SK-N-SH (cell line): ENCODE data around the gene AGXT2. TPM values are rescaled to one million over a fixed set of nuclear protein-coding genes. Genes with fewer than 3 reads are reported as not detected.

Experiments used
- CTCF ChIA-PET: fragments of 300-600, 350-600 bp; formaldehyde crosslinking; extraction: SDS; loops from one replicate; lab custom pipeline; 2021; lab: Yijun Ruan, JAX
- POLR2A ChIA-PET: fragments of 350-600 bp; sonication (Branson Sonifier 250); formaldehyde crosslinking; extraction: SDS; loops from one replicate; lab custom pipeline; 2020; ENCODE audit warnings: antibody characterized with exemption, inconsistent platforms; lab: Yijun Ruan, JAX
- DNase-seq: peaks from one replicate; pipeline ENCODE4 v3.0.0; 2012
- H2AFZ ChIP-seq: fragments of 200-600 bp; sonication (generic); 2 replicates; pipeline ENCODE4 v1.8.1; 2016; ENCODE audit warnings: antibody characterized with exemption, mild to moderate bottlenecking, low read depth
- H3F3A ChIP-seq: fragments of 200-600 bp; sonication (generic); replicated peaks from 2 replicates; pipeline ENCODE3; 2016; ENCODE audit warnings: antibody characterized with exemption, mild to moderate bottlenecking; ENCODE audit not compliant: insufficient read depth
- H3K27ac ChIP-seq, 2 experiments: fragments of 200-500 bp in 1 of 2; fragments of 200-600 bp in 1 of 2; sonication (Bioruptor generic) in 1 of 2; sonication (generic), shearing (Covaris generic) in 1 of 2; 2 replicates each; pipeline versions ENCODE4 v1.5.1 to v1.6.1; 2014 to 2016; ENCODE audit warnings: low read depth in 2 of 2, inconsistent platforms in 1 of 2, low read length in 1 of 2, mild to moderate bottlenecking in 1 of 2, mixed read lengths in 1 of 2
- H3K27me3 ChIP-seq: fragments of 200-600 bp; sonication (generic), shearing (Covaris generic); 2 replicates; pipeline ENCODE4 v1.6.1; 2016; ENCODE audit warnings: mixed run types; ENCODE audit not compliant: insufficient read depth
- H3K36me3 ChIP-seq, 2 experiments: fragments of 200-500 bp in 1 of 2; fragments of 200-600 bp in 1 of 2; sonication (Bioruptor generic) in 1 of 2; sonication (generic) in 1 of 2; replicated peaks in 1 of 2; 2 replicates each; pipeline versions ENCODE3 to v1.5.1; 2014 to 2016; ENCODE audit warnings: low read length in 1 of 2, mild to moderate bottlenecking in 1 of 2; ENCODE audit not compliant: insufficient read depth in 2 of 2, control insufficient read depth in 1 of 2
- H3K4me1 ChIP-seq, 2 experiments: fragments of 200-500 bp in 1 of 2; fragments of 200-600 bp in 1 of 2; sonication (Bioruptor generic) in 1 of 2; sonication (generic), shearing (Covaris generic) in 1 of 2; 2 replicates each; pipeline versions ENCODE4 v1.5.1 to v1.6.1; 2014 to 2016; ENCODE audit warnings: low read depth in 1 of 2, low read length in 1 of 2, mixed run types in 1 of 2; ENCODE audit not compliant: insufficient read depth in 2 of 2, control insufficient read depth in 1 of 2
- H3K4me2 ChIP-seq: fragments of 200-600 bp; sonication (generic), shearing (Covaris generic); 2 replicates; pipeline ENCODE4 v1.6.1; 2017; ENCODE audit warnings: mixed run types
- H3K4me3 ChIP-seq, 2 experiments: fragments of 200-500 bp in 1 of 2; fragments of 200-600 bp in 1 of 2; sonication (Bioruptor generic) in 1 of 2; sonication (generic), shearing (Covaris generic) in 1 of 2; 2 replicates each; pipeline versions ENCODE4 v1.5.1 to v1.8.1; 2014 to 2016; ENCODE audit warnings: low read depth in 2 of 2, inconsistent platforms in 1 of 2, low read length in 1 of 2, mild to moderate bottlenecking in 1 of 2, mixed read lengths in 1 of 2, moderate library complexity in 1 of 2
- H3K79me2 ChIP-seq: fragments of 200-600 bp; sonication (generic); 2 replicates; pipeline ENCODE4 v1.8.1; 2017; ENCODE audit warnings: mild to moderate bottlenecking; ENCODE audit not compliant: insufficient read depth
- H3K9ac ChIP-seq: fragments of 200-600 bp; sonication (generic); 2 replicates; pipeline ENCODE4 v1.6.1; 2017; ENCODE audit warnings: mixed run types
- H3K9me2 ChIP-seq: fragments of 200-600 bp; sonication (generic); 2 replicates; pipeline ENCODE4 v1.6.1; 2017; ENCODE audit warnings: mixed run types
- H3K9me3 ChIP-seq: fragments of 200-600 bp; sonication (generic); 2 replicates; pipeline ENCODE4 v1.6.1; 2017; ENCODE audit warnings: mixed run types, mild to moderate bottlenecking, moderate library complexity
- H4K20me1 ChIP-seq: fragments of 200-600 bp; sonication (generic); 2 replicates; pipeline ENCODE4 v1.6.1; 2017; ENCODE audit warnings: mild to moderate bottlenecking, mixed run types; ENCODE audit not compliant: insufficient read depth
- CHD2 ChIP-seq: fragments of 150-350 bp; IDR thresholded peaks from 2 replicates; pipeline ENCODE4 v1.6.1; 2018; ENCODE audit warnings: low read length; ENCODE audit not compliant: partially characterized antibody
- EP300 ChIP-seq, 2 experiments: IDR thresholded peaks; 2 replicates each; pipeline versions ENCODE4 v1.4.0 to v1.6.1; 2012; ENCODE audit warnings: borderline replicate concordance in 1 of 2, low read depth in 1 of 2, low read length in 1 of 2
- FOSL2 ChIP-seq: IDR thresholded peaks from 2 replicates; pipeline ENCODE4 v1.4.0; 2012; ENCODE audit warnings: low read depth, mild to moderate bottlenecking, moderate library complexity, borderline replicate concordance
- FOXJ3 ChIP-seq: sonication (generic); formaldehyde crosslinking; IDR thresholded peaks from 2 replicates; pipeline ENCODE4 v1.5.1; 2020; ENCODE audit warnings: mild to moderate bottlenecking, missing genetic modification reagents
- FOXM1 ChIP-seq: IDR thresholded peaks from 2 replicates; pipeline ENCODE4 v1.4.0; 2012; ENCODE audit warnings: low read depth, mild to moderate bottlenecking
- GABPA ChIP-seq: IDR thresholded peaks from 2 replicates; pipeline ENCODE4 v1.4.0; 2012; ENCODE audit warnings: low read depth, mild to moderate bottlenecking
- GATA2 ChIP-seq: sonication (generic); formaldehyde crosslinking; IDR thresholded peaks from 2 replicates; pipeline ENCODE4 v1.5.0; 2020; ENCODE audit warnings: mild to moderate bottlenecking, missing genetic modification reagents
- JUND ChIP-seq: IDR thresholded peaks from 2 replicates; pipeline ENCODE4 v1.4.0; 2012
- MEF2A ChIP-seq: IDR thresholded peaks from 2 replicates; pipeline ENCODE4 v1.4.0; 2012; ENCODE audit warnings: low read depth, borderline replicate concordance
- MXI1 ChIP-seq: IDR thresholded peaks from 2 replicates; pipeline ENCODE4 v1.6.1; 2012; ENCODE audit warnings: mild to moderate bottlenecking, low read depth, low read length, improper control_type of control experiment
- NFIC ChIP-seq: IDR thresholded peaks from 2 replicates; pipeline ENCODE4 v1.4.0; 2012; ENCODE audit warnings: borderline replicate concordance
- POLR2AphosphoS5 ChIP-seq: IDR thresholded peaks from 2 replicates; pipeline ENCODE4 v1.6.1; 2012; ENCODE audit warnings: low read depth, low read length
- RFX5 ChIP-seq: IDR thresholded peaks from 2 replicates; pipeline ENCODE4 v1.6.1; 2012; ENCODE audit warnings: mild to moderate bottlenecking, improper control_type of control experiment, low read length
- RXRA ChIP-seq: IDR thresholded peaks from 2 replicates; pipeline ENCODE4 v1.4.0; 2012; ENCODE audit warnings: low read depth, mild to moderate bottlenecking, borderline replicate concordance
- SIN3A ChIP-seq: IDR thresholded peaks from 2 replicates; pipeline ENCODE4 v1.6.1; 2012; ENCODE audit warnings: low read depth, mild to moderate bottlenecking, low read length, moderate library complexity, borderline replicate concordance
- SMC3 ChIP-seq: IDR thresholded peaks from 2 replicates; pipeline ENCODE4 v1.6.1; 2012; ENCODE audit warnings: low read depth, low read length, improper control_type of control experiment
- TAF1 ChIP-seq: IDR thresholded peaks from 2 replicates; pipeline ENCODE4 v1.6.1; 2012; ENCODE audit warnings: low read depth, mild to moderate bottlenecking, low read length, moderate library complexity, borderline replicate concordance
- TCF12 ChIP-seq: IDR thresholded peaks from 2 replicates; pipeline ENCODE4 v1.4.0; 2012
- YY1 ChIP-seq: IDR thresholded peaks from 2 replicates; pipeline ENCODE4 v1.4.0; 2012; ENCODE audit warnings: low read depth, mild to moderate bottlenecking
- WGBS: methylation state at CpG from one replicate; pipeline ENCODE4 v1.1.6; 2017; ENCODE audit warnings: low lambda C conversion rate; 5-methylcytosine and 5-hydroxymethylcytosine counted together
- polyA plus RNA-seq, 3 experiments: library from polyadenylated mRNA; depleted of rRNA; stranded (reverse); fragments of >200 nt; gene quantifications; 2 replicates each; pipeline ENCODE4 v1.2.3, GENCODE V29; 2012
- TF ChIP-seq, protein P1 (sequence below): IDR thresholded peaks from 2 replicates; pipeline ENCODE4 v1.6.1; 2012; ENCODE audit warnings: mild to moderate bottlenecking, low read depth, low read length, moderate library complexity
- TF ChIP-seq, protein P2 (sequence below): IDR thresholded peaks from 2 replicates; pipeline ENCODE4; 2012
- TF ChIP-seq, protein P3 (sequence below): IDR thresholded peaks from 2 replicates; pipeline ENCODE4 v1.4.0; 2012; ENCODE audit warnings: low read depth, borderline replicate concordance
- TF ChIP-seq, protein P4 (sequence below): IDR thresholded peaks from 2 replicates; pipeline ENCODE4 v1.4.0; 2012; ENCODE audit warnings: low read depth, borderline replicate concordance
- TF ChIP-seq, protein P5 (sequence below): fragments of 200-600 bp; sonication (generic); IDR thresholded peaks from 2 replicates; pipeline ENCODE4 v1.6.1; 2017; ENCODE audit warnings: antibody characterized with exemption, mild to moderate bottlenecking, moderate library complexity

AGXT2 gene
- polyA plus RNA-seq, 1 of the 3 experiments (the other 2 are of a cell fraction) = not detected

DNA sequence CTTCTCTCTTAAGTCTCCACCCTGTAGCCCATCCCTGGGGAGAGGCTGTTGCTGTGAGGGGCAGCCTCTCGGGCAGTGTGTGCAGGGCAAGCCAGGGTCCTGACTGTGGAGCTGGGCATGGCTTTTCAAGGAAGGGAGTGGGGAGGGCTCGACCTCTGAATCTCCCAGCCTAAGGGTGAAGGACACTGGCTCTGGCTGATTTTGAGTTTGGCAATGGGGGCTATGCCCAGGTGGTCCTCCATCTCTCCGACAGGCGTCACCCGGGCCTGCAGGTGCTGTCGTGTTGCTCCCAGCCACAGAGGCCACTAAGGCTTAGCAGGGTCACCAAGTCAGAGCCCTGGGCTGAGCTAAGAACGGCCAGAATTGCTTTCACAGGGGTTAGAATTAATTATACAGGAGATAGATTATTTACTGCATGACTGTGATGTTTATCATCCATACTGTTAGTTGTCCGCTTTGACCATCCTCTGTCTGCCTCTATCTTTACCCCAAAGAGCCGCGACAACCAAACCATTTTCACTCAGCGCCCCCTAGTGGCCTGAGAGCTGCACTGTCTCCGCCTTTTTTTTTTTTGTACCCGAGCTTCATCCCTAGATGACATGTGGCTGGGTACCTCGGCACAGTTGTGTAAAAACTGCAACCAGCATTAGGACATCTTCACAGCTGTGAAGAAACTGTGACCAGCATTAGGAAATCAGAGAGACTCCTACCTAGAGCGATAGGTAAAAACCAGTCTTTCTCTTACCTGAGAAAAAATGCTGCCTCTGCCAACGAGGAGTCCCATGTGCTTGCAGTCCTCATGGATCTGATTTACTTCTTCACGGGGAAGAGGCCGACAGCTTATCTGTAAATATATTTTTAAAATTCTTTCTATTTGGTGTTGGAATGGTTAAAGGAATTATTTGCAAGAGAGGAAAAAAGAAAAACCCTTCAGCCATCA is 44.5 kb downstream of the AGXT2 start:
- no peaks in the 10 kb centered on the region for H4K20me1 ChIP-seq
- DNase-seq = peak; percentile 69
- H3K4me3 ChIP-seq = peak overlapping the region in 1 of 2 experiments; percentile 35; a peak in 1 of 4 replicates
- CTCF ChIA-PET = interaction anchor here (0.6 to 2.0 kb wide), 43 partner anchors 8 to 1580 kb away, joined by 3 to 17 read pairs (median 4); partner anchors contain the start of genes BRIX1 and RAD1
- WGBS = 6% methylated on average over 17 of the region's 18 CpGs
- H3K4me1 ChIP-seq = peaks cover 0 to 2% of the 10 kb centered on the region in 2 experiments; a peak in 1 of 4 replicates
- H3K9ac ChIP-seq = no peak overlapping the region
- H3K4me2 ChIP-seq = no peak overlapping the region; the same call in 1 of the 2 replicates
- POLR2A ChIA-PET = no interaction called here
- H2AFZ ChIP-seq = no peak overlapping the region
- H3K36me3 ChIP-seq = no peaks in the 10 kb centered on the region
- no peaks in the 10 kb centered on the region for H3K9me2 ChIP-seq
- H3K9me3 ChIP-seq = no peaks in the 10 kb centered on the region
- no peaks in the 10 kb centered on the region for H3K79me2 ChIP-seq
- H3F3A ChIP-seq = no peaks in the 10 kb centered on the region
- no peak overlapping the region for H3K27ac ChIP-seq
- peaks cover 14% of the 10 kb centered on the region; the same call in 1 of the 2 replicates for H3K27me3 ChIP-seq
- TF ChIP-seq, protein P1, sequence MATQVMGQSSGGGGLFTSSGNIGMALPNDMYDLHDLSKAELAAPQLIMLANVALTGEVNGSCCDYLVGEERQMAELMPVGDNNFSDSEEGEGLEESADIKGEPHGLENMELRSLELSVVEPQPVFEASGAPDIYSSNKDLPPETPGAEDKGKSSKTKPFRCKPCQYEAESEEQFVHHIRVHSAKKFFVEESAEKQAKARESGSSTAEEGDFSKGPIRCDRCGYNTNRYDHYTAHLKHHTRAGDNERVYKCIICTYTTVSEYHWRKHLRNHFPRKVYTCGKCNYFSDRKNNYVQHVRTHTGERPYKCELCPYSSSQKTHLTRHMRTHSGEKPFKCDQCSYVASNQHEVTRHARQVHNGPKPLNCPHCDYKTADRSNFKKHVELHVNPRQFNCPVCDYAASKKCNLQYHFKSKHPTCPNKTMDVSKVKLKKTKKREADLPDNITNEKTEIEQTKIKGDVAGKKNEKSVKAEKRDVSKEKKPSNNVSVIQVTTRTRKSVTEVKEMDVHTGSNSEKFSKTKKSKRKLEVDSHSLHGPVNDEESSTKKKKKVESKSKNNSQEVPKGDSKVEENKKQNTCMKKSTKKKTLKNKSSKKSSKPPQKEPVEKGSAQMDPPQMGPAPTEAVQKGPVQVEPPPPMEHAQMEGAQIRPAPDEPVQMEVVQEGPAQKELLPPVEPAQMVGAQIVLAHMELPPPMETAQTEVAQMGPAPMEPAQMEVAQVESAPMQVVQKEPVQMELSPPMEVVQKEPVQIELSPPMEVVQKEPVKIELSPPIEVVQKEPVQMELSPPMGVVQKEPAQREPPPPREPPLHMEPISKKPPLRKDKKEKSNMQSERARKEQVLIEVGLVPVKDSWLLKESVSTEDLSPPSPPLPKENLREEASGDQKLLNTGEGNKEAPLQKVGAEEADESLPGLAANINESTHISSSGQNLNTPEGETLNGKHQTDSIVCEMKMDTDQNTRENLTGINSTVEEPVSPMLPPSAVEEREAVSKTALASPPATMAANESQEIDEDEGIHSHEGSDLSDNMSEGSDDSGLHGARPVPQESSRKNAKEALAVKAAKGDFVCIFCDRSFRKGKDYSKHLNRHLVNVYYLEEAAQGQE = no peak
- no peak for TF ChIP-seq SIN3A
- no peak for TF ChIP-seq FOXM1
- no peak for TF ChIP-seq GABPA
- TF ChIP-seq MXI1 = no peak
- TF ChIP-seq CHD2 = no peak
- TF ChIP-seq, protein P2, sequence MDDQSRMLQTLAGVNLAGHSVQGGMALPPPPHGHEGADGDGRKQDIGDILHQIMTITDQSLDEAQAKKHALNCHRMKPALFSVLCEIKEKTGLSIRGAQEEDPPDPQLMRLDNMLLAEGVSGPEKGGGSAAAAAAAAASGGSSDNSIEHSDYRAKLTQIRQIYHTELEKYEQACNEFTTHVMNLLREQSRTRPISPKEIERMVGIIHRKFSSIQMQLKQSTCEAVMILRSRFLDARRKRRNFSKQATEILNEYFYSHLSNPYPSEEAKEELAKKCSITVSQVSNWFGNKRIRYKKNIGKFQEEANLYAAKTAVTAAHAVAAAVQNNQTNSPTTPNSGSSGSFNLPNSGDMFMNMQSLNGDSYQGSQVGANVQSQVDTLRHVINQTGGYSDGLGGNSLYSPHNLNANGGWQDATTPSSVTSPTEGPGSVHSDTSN = no peak
- TF ChIP-seq, protein P3, sequence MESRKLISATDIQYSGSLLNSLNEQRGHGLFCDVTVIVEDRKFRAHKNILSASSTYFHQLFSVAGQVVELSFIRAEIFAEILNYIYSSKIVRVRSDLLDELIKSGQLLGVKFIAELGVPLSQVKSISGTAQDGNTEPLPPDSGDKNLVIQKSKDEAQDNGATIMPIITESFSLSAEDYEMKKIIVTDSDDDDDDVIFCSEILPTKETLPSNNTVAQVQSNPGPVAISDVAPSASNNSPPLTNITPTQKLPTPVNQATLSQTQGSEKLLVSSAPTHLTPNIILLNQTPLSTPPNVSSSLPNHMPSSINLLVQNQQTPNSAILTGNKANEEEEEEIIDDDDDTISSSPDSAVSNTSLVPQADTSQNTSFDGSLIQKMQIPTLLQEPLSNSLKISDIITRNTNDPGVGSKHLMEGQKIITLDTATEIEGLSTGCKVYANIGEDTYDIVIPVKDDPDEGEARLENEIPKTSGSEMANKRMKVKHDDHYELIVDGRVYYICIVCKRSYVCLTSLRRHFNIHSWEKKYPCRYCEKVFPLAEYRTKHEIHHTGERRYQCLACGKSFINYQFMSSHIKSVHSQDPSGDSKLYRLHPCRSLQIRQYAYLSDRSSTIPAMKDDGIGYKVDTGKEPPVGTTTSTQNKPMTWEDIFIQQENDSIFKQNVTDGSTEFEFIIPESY = no peak
- TF ChIP-seq SMC3 = peak; percentile 62
- no peak for TF ChIP-seq TCF12
- TF ChIP-seq FOSL2 = no peak
- no peak for TF ChIP-seq POLR2AphosphoS5
- no peak for TF ChIP-seq YY1
- no peak for TF ChIP-seq JUND
- no peak for TF ChIP-seq FOXJ3 (CRISPR knock-in tag)
- no peak for TF ChIP-seq NFIC
- no peak for TF ChIP-seq MEF2A
- TF ChIP-seq RFX5 = no peak
- TF ChIP-seq RXRA = no peak
- TF ChIP-seq, protein P4, sequence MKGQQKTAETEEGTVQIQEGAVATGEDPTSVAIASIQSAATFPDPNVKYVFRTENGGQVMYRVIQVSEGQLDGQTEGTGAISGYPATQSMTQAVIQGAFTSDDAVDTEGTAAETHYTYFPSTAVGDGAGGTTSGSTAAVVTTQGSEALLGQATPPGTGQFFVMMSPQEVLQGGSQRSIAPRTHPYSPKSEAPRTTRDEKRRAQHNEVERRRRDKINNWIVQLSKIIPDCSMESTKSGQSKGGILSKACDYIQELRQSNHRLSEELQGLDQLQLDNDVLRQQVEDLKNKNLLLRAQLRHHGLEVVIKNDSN = no peak
- no peak for TF ChIP-seq TAF1
- no peak for TF ChIP-seq EP300 (IDR thresholded peaks at IDR 0.05; ENCODE audit: borderline replicate concordance in 1 of 2, low read depth in 1 of 2, low read length in 1 of 2)
- TF ChIP-seq GATA2 (CRISPR knock-in tag) = no peak
- TF ChIP-seq, protein P5, sequence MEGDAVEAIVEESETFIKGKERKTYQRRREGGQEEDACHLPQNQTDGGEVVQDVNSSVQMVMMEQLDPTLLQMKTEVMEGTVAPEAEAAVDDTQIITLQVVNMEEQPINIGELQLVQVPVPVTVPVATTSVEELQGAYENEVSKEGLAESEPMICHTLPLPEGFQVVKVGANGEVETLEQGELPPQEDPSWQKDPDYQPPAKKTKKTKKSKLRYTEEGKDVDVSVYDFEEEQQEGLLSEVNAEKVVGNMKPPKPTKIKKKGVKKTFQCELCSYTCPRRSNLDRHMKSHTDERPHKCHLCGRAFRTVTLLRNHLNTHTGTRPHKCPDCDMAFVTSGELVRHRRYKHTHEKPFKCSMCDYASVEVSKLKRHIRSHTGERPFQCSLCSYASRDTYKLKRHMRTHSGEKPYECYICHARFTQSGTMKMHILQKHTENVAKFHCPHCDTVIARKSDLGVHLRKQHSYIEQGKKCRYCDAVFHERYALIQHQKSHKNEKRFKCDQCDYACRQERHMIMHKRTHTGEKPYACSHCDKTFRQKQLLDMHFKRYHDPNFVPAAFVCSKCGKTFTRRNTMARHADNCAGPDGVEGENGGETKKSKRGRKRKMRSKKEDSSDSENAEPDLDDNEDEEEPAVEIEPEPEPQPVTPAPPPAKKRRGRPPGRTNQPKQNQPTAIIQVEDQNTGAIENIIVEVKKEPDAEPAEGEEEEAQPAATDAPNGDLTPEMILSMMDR = peak; percentile 94
